SH-SY5Y (cell line): ENCODE measurements around the gene KLC1.

Experiments
- GATA2 ChIP-seq: IDR thresholded peaks from 2 replicates; pipeline ENCODE4 v1.6.1; 2011; ENCODE audit warnings: mild to moderate bottlenecking, low read depth, low read length
- GATA3 ChIP-seq: IDR thresholded peaks from 2 replicates; pipeline ENCODE4 v1.6.1; 2011; ENCODE audit warnings: low read depth, mild to moderate bottlenecking, low read length, moderate library complexity

- TF ChIP-seq GATA2 (no peak), GATA3 (no peak)
Measured at GRCh38 chr14:103697603-103698379, 68.8 kb downstream of the KLC1 start.
